GM18909 (cell line): ENCODE data around the gene TLK1.
A peak's percentile ranks its signal among the peaks of the same experiment; 100 is the strongest.
"Not testable (repeated sequence)": the region's sequence is repeated elsewhere in the genome, so short reads cannot be mapped to it uniquely, and the experiment has no call there.

ENCODE experiments used
- ATAC-seq: cut with Tn5 transposase; IDR thresholded peaks from one replicate; pipeline ENCODE4 v1.9.1; 2021; ENCODE audit warnings: mild to moderate bottlenecking; ENCODE audit not compliant: unreplicated experiment, poor library complexity

TLK1 gene

GRCh38 chr2:171171808-171172207 lies 11.1 kb upstream of the TLK1 start:
- ATAC-seq: no peak

GRCh38 chr2:171169839-171170238 lies 9.1 kb upstream of the TLK1 start:
- no peak for ATAC-seq

- ATAC-seq: no peak
Observed at GRCh38 chr2:171169333-171169732, 8.6 kb upstream of the TLK1 start.

GRCh38 chr2:171167352-171167997 lies 6.8 kb upstream of the TLK1 start:
- no peak for ATAC-seq

- no peak for ATAC-seq
Observed at GRCh38 chr2:171166328-171166983, 5.8 kb upstream of the TLK1 start.

- no peak for ATAC-seq
Observed at GRCh38 chr2:171165967-171166327, 5.3 kb upstream of the TLK1 start.

GRCh38 chr2:171163261-171163660 lies 2.6 kb upstream of the TLK1 start:
- ATAC-seq: no peak

GRCh38 chr2:171162522-171163197 lies 2.0 kb upstream of the TLK1 start:
- ATAC-seq: not testable (repeated sequence)

- ATAC-seq: peak; percentile 60
Observed at GRCh38 chr2:171160956-171161740, 455 bp upstream of the TLK1 start.

- peak; percentile 10 for ATAC-seq
Observed at GRCh38 chr2:171159372-171160118, 1.1 kb downstream of the TLK1 start.

- no peak for ATAC-seq
Observed at GRCh38 chr2:171158790-171159371, 1.8 kb downstream of the TLK1 start.

- no peak for ATAC-seq
Observed at GRCh38 chr2:171158036-171158789, 2.5 kb downstream of the TLK1 start.

GRCh38 chr2:171157109-171157500 lies 3.6 kb downstream of the TLK1 start:
- no peak for ATAC-seq

- ATAC-seq: no peak
Observed at GRCh38 chr2:171154348-171154747, 6.3 kb downstream of the TLK1 start.

GRCh38 chr2:171150694-171151285 lies 9.9 kb downstream of the TLK1 start:
- ATAC-seq: no peak

GRCh38 chr2:171149986-171150693 lies 10.6 kb downstream of the TLK1 start:
- ATAC-seq: no peak

- no peak for ATAC-seq
Observed at GRCh38 chr2:171149171-171149938, 11.3 kb downstream of the TLK1 start.
